ENCODE measurements around the gene ZDBF2. TPM values are rescaled to one million over a fixed set of nuclear protein-coding genes. Genes with fewer than 3 reads are reported as not detected.

The ZDBF2 gene
- 2.5 and 4.2 TPM in 2 replicates for total RNA-seq

GRCh38 chr2:206274434-206275311, at the start of gene ZDBF2:
Gene ZDBF2 (plus strand): TSS chr2:206274663. CDS start chr2:206281850, 7,187 bp downstream.

Other genes with a start within 250 kb of the ZDBF2 start
- 5.4 and 6.5 TPM in 2 replicates for gene INO80D, start 188.5 kb upstream of the ZDBF2 start, total RNA-seq
- 86.3 and 125 TPM in 2 replicates for gene NDUFS1, start 115.2 kb upstream of the ZDBF2 start, total RNA-seq
- 760 and 770 TPM in 2 replicates for gene EEF1B2, start 114.8 kb upstream of the ZDBF2 start, total RNA-seq
- 0.72 and 5.1 TPM in 2 replicates for gene ADAM23, start 168.9 kb downstream of the ZDBF2 start, total RNA-seq

Measured in hair follicular keratinocyte (primary cell).